MM.1S (cell line): ENCODE measurements around the gene GSG1L.

Experiments used
- CTCF ChIP-seq: fragments of 300-600 bp; sonication (generic); IDR thresholded peaks from 2 replicates; pipeline ENCODE4 v1.5.1; 2016; ENCODE audit warnings: antibody characterized with exemption, low read length, mixed read lengths
- EZH2 ChIP-seq: fragments of 300-600 bp; sonication (generic); optimal IDR thresholded peaks from 2 replicates; pipeline ENCODE3; 2017; ENCODE audit warnings: low read depth, mild to moderate bottlenecking, antibody characterized with exemption, low read length, mixed read lengths
- EZH2phosphoT487 ChIP-seq: fragments of 300-600 bp; sonication (generic); IDR thresholded peaks from 2 replicates; pipeline ENCODE4 v1.6.1; 2018; ENCODE audit warnings: antibody characterized with exemption, low read length

GRCh38 chr16:27965801-27966200 is 97.7 kb downstream of the GSG1L start:
- TF ChIP-seq CTCF: no peak
- no peak for TF ChIP-seq EZH2phosphoT487
- TF ChIP-seq EZH2: no peak
